ENCODE measurements around the gene PSMB3. TPM values are rescaled to one million over a fixed set of nuclear protein-coding genes. Genes with fewer than 3 reads are reported as not detected.

Gene PSMB3
- total and polyA plus RNA-seq, 2 experiments from 2014 or later = 166 to 379 TPM

DNA sequence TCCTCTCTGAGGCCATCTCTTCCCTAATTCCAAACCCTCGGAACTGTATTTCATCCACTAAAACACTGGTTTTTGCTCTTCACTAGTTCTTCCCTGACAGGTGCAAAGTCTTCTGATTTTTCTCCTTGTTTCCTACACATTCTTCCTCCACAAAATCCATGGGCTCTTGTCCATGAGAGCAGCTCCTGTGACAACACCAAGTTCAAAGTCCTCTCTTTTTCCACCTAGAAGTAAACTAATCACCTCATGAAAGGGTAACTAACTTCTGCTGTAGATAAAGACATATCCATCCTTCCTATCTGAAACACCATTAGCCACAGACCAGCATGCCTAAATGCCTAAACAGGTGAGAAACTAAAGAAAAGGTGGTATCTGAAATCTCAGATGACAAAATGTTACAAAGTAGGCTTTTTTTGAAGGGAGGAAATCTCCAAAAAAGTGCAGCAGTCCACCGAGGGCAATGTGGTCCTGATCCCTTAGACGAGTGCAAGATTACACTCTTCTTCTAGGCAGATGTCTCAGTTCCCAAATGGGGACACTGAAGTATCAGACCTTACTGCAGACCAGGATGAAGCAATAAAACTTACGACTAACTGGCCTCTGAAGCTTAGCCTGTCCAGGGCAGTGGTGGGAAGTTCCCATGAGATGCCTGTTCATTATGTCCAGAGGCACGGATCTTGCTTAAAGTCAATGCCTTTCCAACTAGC is 44.1 kb downstream of the PSMB3 start:
- no peaks in the 10 kb centered on the region for H3K27me3 ChIP-seq
- DNase-seq (ENCODE audit: low read depth in 1 of 2, low spot score in 1 of 2) = no peak
- peaks cover 20% of the 10 kb centered on the region for H3K4me1 ChIP-seq (ENCODE audit: low read depth)
- H3K4me3 ChIP-seq = no peak overlapping the region
- H3K36me3 ChIP-seq = peaks cover 6% of the 10 kb centered on the region
- H3K27ac ChIP-seq = no peak overlapping the region
- no peaks in the 10 kb centered on the region for H3K9me3 ChIP-seq (ENCODE audit: low read depth)
- no peak for TF ChIP-seq CTCF (IDR thresholded peaks at IDR 0.05; ENCODE audit: low read depth, low read length)

- Histone ChIP-seq H3K27me3 (no peaks in the 10 kb centered on the region), H3K27ac (no peak overlapping the region), H3K36me3 (peaks cover 10% of the 10 kb centered on the region), H3K4me1 (ENCODE audit: low read depth) (peaks cover 20% of the 10 kb centered on the region), H3K9me3 (ENCODE audit: low read depth) (no peaks in the 10 kb centered on the region), H3K4me3 (no peak overlapping the region)
- DNase-seq (ENCODE audit: low read depth in 1 of 2, low spot score in 1 of 2) = peak in 1 of 2 donors; percentile 17
- TF ChIP-seq CTCF (IDR thresholded peaks at IDR 0.05; ENCODE audit: low read depth, low read length) = no peak
Measured at GRCh38 chr17:38797158-38797490, 44.6 kb downstream of the PSMB3 start.

- Histone ChIP-seq H3K27me3 (no peaks in the 10 kb centered on the region), H3K27ac (peak overlapping the region; percentile 100), H3K9me3 (ENCODE audit: low read depth) (no peaks in the 10 kb centered on the region), H3K36me3 (peaks cover 15% of the 10 kb centered on the region), H3K4me1 (ENCODE audit: low read depth) (peaks cover 14% of the 10 kb centered on the region), H3K4me3 (peak overlapping the region; percentile 88)
- no peak for TF ChIP-seq CTCF (IDR thresholded peaks at IDR 0.05; ENCODE audit: low read depth, low read length)
- DNase-seq (ENCODE audit: low read depth in 1 of 2, low spot score in 1 of 2) = no peak
Measured at GRCh38 chr17:38797828-38798227, 45.3 kb downstream of the PSMB3 start.

DNA sequence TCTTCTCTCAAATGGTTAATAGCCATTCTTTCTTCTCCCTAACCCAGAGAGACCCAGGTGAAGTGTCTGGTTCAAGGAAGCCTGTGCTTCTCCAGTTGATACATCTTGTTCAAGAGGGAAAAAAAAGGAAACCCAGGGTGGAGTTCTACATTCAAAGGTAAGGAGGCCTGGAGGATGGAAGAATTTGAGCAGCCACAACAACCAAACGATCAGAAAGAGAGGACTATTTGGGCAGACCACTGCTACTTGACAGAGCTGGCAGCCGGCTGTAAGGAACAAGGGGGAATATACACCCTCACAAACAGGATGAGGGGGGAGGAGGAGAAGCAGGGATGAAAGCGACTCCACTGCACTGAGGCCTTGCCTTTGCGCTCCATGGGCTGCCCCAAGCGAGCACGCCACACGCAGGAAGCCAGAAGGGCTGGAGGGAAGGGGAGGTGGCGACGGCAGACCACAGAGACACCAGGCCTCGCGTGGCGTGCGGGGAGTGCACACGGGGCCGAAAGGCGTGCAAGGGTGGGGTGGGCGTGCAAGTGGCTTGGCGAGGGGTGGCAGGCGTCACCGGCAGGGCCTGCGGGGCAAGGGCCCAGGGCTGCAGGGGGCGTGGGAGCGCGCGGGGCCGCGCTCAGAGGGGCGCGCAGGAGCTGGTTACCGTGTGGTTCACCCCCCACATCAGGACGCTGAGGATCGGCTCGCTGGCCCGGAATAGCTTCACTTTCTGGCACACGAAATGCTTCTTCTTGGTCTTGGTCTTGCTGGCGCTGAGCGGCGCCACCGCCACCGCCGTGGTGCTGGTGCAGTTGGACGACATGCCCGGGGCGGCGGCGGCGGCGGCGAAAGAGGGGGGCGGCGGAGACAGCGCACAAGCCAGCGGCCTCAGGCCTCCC is 46.3 kb downstream of the PSMB3 start:
- Histone ChIP-seq H3K27ac (peak overlapping the region; percentile 100), H3K4me3 (peak overlapping the region; percentile 88), H3K9me3 (ENCODE audit: low read depth) (no peaks in the 10 kb centered on the region), H3K27me3 (no peaks in the 10 kb centered on the region), H3K4me1 (ENCODE audit: low read depth) (peaks cover 13% of the 10 kb centered on the region), H3K36me3 (peaks cover 18% of the 10 kb centered on the region)
- TF ChIP-seq CTCF (IDR thresholded peaks at IDR 0.05; ENCODE audit: low read depth, low read length) = no peak
- DNase-seq (ENCODE audit: low read depth in 1 of 2, low spot score in 1 of 2) = peak in 1 of 2 donors; percentile 55

DNA sequence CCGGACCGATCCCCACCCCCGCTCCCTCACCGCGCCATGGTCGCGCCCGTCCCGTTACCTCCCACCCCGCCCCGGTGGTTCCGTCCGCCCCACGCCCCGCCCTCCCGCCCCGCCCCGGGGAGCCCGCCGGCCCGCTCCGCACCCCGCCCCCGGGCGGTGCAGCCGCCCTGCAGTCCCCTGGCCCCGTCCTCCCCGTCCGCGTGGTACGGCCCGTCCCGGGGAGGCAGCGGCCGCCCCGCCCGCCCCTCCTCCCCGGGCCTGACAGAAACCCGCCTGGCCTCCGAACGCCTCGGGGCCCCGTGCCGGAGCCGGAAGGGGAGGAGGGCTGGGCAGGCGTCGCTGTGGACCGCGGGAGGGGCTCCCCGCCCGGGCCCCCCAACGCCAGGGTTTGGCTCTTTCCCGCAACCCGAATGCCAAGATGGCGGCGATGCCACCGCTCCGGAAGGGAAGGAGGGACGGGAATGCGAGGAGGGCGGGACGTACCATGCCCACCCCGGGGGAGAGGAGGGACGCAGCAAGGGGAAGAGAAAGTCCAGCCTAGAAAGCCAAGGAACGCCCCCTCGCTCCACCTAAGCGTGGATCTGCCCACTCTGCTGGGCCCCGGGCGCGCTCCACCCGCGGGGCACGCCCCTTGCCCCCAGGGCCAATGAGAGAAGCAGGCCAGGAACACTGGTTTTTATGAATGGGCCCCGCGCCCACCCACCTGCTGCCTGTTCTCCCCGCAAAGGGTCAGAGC is 47.1 kb downstream of the PSMB3 start, which contains the start of gene PIP4K2B:
PIP4K2B (minus strand) TSS at position 56 of the 736 bp plus-strand sequence. CDS start 132 bp downstream, outside the sequence.
- H3K36me3 ChIP-seq = peaks cover 24% of the 10 kb centered on the region
- peaks cover 13% of the 10 kb centered on the region for H3K4me1 ChIP-seq (ENCODE audit: low read depth)
- H3K9me3 ChIP-seq (ENCODE audit: low read depth) = no peaks in the 10 kb centered on the region
- no peak for TF ChIP-seq CTCF (IDR thresholded peaks at IDR 0.05; ENCODE audit: low read depth, low read length)
- peak; percentile 98 to 99 for DNase-seq (ENCODE audit: low read depth in 1 of 2, low spot score in 1 of 2)
- H3K4me3 ChIP-seq = peak within 1 kb of the TSS; percentile 88
- peak within 1 kb of the TSS; percentile 100 for H3K27ac ChIP-seq
- H3K27me3 ChIP-seq = no peaks in the 10 kb centered on the region

Data from cardiac muscle cell (in vitro differentiated cells and primary cell).